Breast epithelium (tissue), 4 donors: ENCODE measurements around the gene FBXO3. TPM values are rescaled to one million over a fixed set of nuclear protein-coding genes. Genes with fewer than 3 reads are reported as not detected.
"Not testable (repeated sequence)": the region's sequence is repeated elsewhere in the genome, so short reads cannot be mapped to it uniquely, and the experiment has no call there.

Source experiments
- DNase-seq, 2 donors: peaks; one replicate each; pipeline ENCODE4 v3.0.0-alpha.2; 2019; ENCODE audit warnings: low spot score in 2 of 2
- H3K27ac ChIP-seq, 2 donors: fragments of 200-600 bp; sonication (generic) in 1 of 2; one replicate each; pipeline ENCODE4 v1.5.1; 2016 to 2019; ENCODE audit warnings: mild to moderate bottlenecking in 1 of 2
- H3K27me3 ChIP-seq, 2 donors: fragments of 200-600 bp; sonication (generic) in 1 of 2; one replicate each; pipeline versions ENCODE4 v1.5.1 to v1.6.0; 2017 to 2019; ENCODE audit warnings: control low read depth in 1 of 2, mild to moderate bottlenecking in 1 of 2
- H3K36me3 ChIP-seq: fragments of 200-600 bp; one replicate; pipeline ENCODE4 v1.5.1; 2019
- H3K4me1 ChIP-seq, 2 donors: fragments of 200-600 bp; sonication (generic); one replicate each; pipeline ENCODE4 v1.5.1; 2016 to 2019; ENCODE audit warnings: control low read depth in 1 of 2
- H3K4me3 ChIP-seq, 3 donors: fragments of 200-600 bp; sonication (generic); 1 replicate in 2 of 3; 2 replicates in 1 of 3; pipeline ENCODE4 v1.5.1; 2016 to 2019; ENCODE audit warnings: mild to moderate bottlenecking in 3 of 3, moderate library complexity in 2 of 3
- H3K9me3 ChIP-seq, 2 donors: fragments of 200-600 bp; sonication (generic) in 1 of 2; one replicate each; pipeline ENCODE4 v1.5.1; 2016 to 2019; ENCODE audit warnings: control low read depth in 1 of 2
- CTCF ChIP-seq, 3 donors: fragments of 450-650 bp; IDR thresholded peaks; one replicate each; pipeline ENCODE4 v1.5.1; 2016 to 2017; ENCODE audit warnings: antibody characterized with exemption in 3 of 3, mild to moderate bottlenecking in 3 of 3, moderate library complexity in 3 of 3
- POLR2A ChIP-seq: fragments of 450-650 bp; IDR thresholded peaks from one replicate; pipeline ENCODE4 v1.6.1; 2016; ENCODE audit warnings: antibody characterized with exemption, mild to moderate bottlenecking, moderate library complexity
- POLR2AphosphoS5 ChIP-seq, 3 donors: sonication (generic); formaldehyde crosslinking; IDR thresholded peaks; one replicate each; pipeline ENCODE4 v1.6.1; 2017; ENCODE audit warnings: antibody characterized with exemption in 3 of 3
- intact Hi-C: fragments of 100-400 bp; cut with DNase I; formaldehyde crosslinking; loops from one replicate; pipeline ENCODE4 v1.15.1; 2023; ENCODE audit warnings: low total_unique reads
- total RNA-seq, 3 donors: library from RNA; depleted of rRNA; stranded (reverse); fragments of >200 nt; gene quantifications; one replicate each; pipeline ENCODE4 v1.1.0, GENCODE V29; 2016

Gene FBXO3
- total RNA-seq, 3 donors from 2014 or later: 35.0 to 60.6 (median 46.9) TPM

DNA sequence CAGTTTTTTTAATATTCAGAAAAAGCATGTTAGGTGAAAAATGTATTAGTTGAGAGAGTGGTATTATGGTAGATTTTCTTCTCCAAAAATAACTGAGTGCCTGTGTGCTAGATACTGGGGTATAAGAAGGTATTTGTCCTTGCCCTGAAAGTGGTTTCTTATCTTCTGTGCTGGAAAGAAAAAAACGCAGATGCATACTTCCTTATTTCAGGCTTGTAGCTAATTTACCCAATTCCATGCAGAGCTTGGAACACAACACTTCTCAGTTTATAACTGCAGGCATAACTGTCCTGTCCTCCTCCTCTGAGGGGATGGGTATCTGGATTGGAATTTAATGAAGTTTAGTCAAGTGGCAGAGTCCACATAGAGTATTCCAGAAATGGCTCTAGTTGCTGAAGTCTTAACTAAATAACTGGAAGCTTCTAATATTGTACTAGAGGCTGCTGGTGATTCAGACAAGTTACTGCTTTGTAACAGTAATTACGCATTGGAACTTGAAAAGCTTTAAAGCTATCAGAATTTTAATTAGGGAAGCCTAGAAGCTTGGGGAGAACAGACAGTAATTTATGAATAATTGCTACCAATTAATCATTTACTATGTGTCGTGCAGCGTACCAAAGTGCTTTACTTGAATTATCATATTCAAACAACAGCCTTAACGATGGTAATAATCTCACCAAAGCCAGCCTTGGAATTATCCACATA is 61.0 kb downstream of the FBXO3 start:
- no peaks in the 10 kb centered on the region for H3K9me3 ChIP-seq
- H3K27me3 ChIP-seq: no peaks in the 10 kb centered on the region
- TF ChIP-seq POLR2AphosphoS5 (IDR thresholded peaks at IDR 0.05) (no peak), POLR2A (no peak), CTCF (IDR thresholded peaks at IDR 0.05) (no peak)
- peak overlapping the region in 1 of 2 donors; percentile 56 for H3K27ac ChIP-seq
- H3K36me3 ChIP-seq: peaks cover 14% of the 10 kb centered on the region
- peaks cover 0 to 7% of the 10 kb centered on the region in 2 donors for H3K4me1 ChIP-seq
- H3K4me3 ChIP-seq: no peak overlapping the region
- no peak for DNase-seq
- intact Hi-C loops: no loop called here

- no peak overlapping the region for H3K4me3 ChIP-seq
- TF ChIP-seq POLR2AphosphoS5 (IDR thresholded peaks at IDR 0.05) (no peak), CTCF (IDR thresholded peaks at IDR 0.05) (no peak), POLR2A (no peak)
- H3K4me1 ChIP-seq: peaks cover 0 to 8% of the 10 kb centered on the region in 2 donors
- H3K27ac ChIP-seq: no peak overlapping the region
- intact Hi-C loops: no loop called here
- H3K9me3 ChIP-seq: no peaks in the 10 kb centered on the region
- peaks cover 14% of the 10 kb centered on the region for H3K36me3 ChIP-seq
- no peak for DNase-seq
- no peaks in the 10 kb centered on the region for H3K27me3 ChIP-seq
These were observed 61.9 kb downstream of the FBXO3 start for GRCh38 chr11:33712436-33712835.

DNA sequence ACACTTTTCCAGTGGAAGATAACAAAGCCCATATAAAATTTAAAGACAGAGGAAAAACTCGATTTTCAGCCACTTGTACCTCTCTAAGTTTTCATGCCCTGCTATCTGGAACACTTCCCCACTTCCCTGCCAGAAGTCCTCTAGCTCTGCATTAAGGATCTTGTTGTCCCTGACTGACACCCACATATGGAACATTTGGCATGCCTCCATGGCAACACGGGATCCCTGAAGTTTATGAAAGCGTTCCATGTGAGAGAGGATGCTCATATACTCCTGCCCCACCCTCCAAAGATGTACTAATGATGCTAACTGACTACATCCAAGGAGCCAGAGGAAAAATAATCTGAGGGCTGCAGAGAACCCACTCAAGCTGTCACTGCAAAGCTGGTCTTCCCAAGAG is 64.9 kb downstream of the FBXO3 start:
- intact Hi-C loops: no loop called here
- H3K9me3 ChIP-seq: no peaks in the 10 kb centered on the region
- H3K36me3 ChIP-seq: peaks cover 14% of the 10 kb centered on the region

GRCh38 chr11:33708985-33709384 is 65.3 kb downstream of the FBXO3 start:
- DNase-seq: no peak
- Histone ChIP-seq H3K36me3 (peaks cover 9% of the 10 kb centered on the region), H3K4me1 (peaks cover 3 to 20% of the 10 kb centered on the region in 2 donors), H3K27me3 (no peaks in the 10 kb centered on the region), H3K27ac (peak overlapping the region; percentile 15 to 18), H3K9me3 (no peaks in the 10 kb centered on the region), H3K4me3 (no peak overlapping the region)
- intact Hi-C loops: no loop called here
- TF ChIP-seq POLR2AphosphoS5 (IDR thresholded peaks at IDR 0.05): no peak
- TF ChIP-seq POLR2A: no peak
- no peak for TF ChIP-seq CTCF (IDR thresholded peaks at IDR 0.05)

More for the DNA sequence above, 64.9 kb downstream of the FBXO3 start:
- H3K27me3 ChIP-seq: no peaks in the 10 kb centered on the region
- no peak overlapping the region for H3K4me3 ChIP-seq
- DNase-seq: no peak
- H3K27ac ChIP-seq: peak overlapping the region in 1 of 2 donors; percentile 15
- H3K4me1 ChIP-seq: peaks cover 3 to 15% of the 10 kb centered on the region in 2 donors
- TF ChIP-seq POLR2A: no peak
- no peak for TF ChIP-seq CTCF (IDR thresholded peaks at IDR 0.05)
- TF ChIP-seq POLR2AphosphoS5 (IDR thresholded peaks at IDR 0.05): no peak

GRCh38 chr11:33707831-33708230 is 66.5 kb downstream of the FBXO3 start:
- Histone ChIP-seq H3K27ac (peak overlapping the region; percentile 88 to 89), H3K4me1 (peaks cover 3 to 23% of the 10 kb centered on the region in 2 donors)
- H3K36me3 ChIP-seq, DNase-seq, H3K9me3 ChIP-seq, H3K4me3 ChIP-seq, H3K27me3 ChIP-seq, intact Hi-C loops: not testable (repeated sequence)
